HepG2 (cell line): Measurements from ENCODE around the gene MTX1. TPM values are rescaled to one million over a fixed set of nuclear protein-coding genes. Genes with fewer than 3 reads are reported as not detected.

ENCODE experiments used
- ARNT ChIP-seq: fragments of 450-650 bp; IDR thresholded peaks from 2 replicates; pipeline ENCODE4 v1.6.1; 2017
- BRD4 ChIP-seq: sonication (generic); formaldehyde crosslinking; IDR thresholded peaks from 2 replicates; pipeline ENCODE4 v1.4.0; 2020; ENCODE audit warnings: missing genetic modification reagents
- CERS6 ChIP-seq: sonication (generic); formaldehyde crosslinking; IDR thresholded peaks from 2 replicates; pipeline ENCODE4 v1.5.0; 2020; ENCODE audit warnings: missing genetic modification reagents
- CREM ChIP-seq, 2 experiments: sonication (generic) in 1 of 2; formaldehyde crosslinking in 1 of 2; IDR thresholded peaks; 2 replicates each; pipeline versions ENCODE4 v1.4.0 to v1.6.1; 2016 to 2020; ENCODE audit warnings: antibody characterized with exemption in 1 of 2, mild to moderate bottlenecking in 1 of 2, missing genetic modification reagents in 1 of 2
- DR1 ChIP-seq: sonication (generic); formaldehyde crosslinking; IDR thresholded peaks from 2 replicates; pipeline ENCODE4 v1.8.0; 2021; ENCODE audit warnings: mild to moderate bottlenecking, missing genetic modification reagents, inconsistent platforms
- ESRRA ChIP-seq: sonication (generic); formaldehyde crosslinking; IDR thresholded peaks from 2 replicates; pipeline ENCODE4 v1.5.1; 2020; ENCODE audit warnings: mild to moderate bottlenecking, low read depth, missing genetic modification reagents
- FOXJ3 ChIP-seq: sonication (generic); formaldehyde crosslinking; IDR thresholded peaks from 2 replicates; pipeline ENCODE4 v1.4.0; 2020; ENCODE audit warnings: missing genetic modification reagents, mild to moderate bottlenecking, borderline replicate concordance
- FOXM1 ChIP-seq: sonication (generic); formaldehyde crosslinking; IDR thresholded peaks from 2 replicates; pipeline ENCODE4 v1.5.0; 2020; ENCODE audit warnings: missing genetic modification reagents
- GMEB1 ChIP-seq: sonication (generic); formaldehyde crosslinking; IDR thresholded peaks from 2 replicates; pipeline ENCODE4 v1.5.1; 2020; ENCODE audit warnings: missing genetic modification reagents, mild to moderate bottlenecking, borderline replicate concordance
- HDAC6 ChIP-seq: fragments of 200-600 bp; sonication (generic); IDR thresholded peaks from 2 replicates; pipeline ENCODE4 v1.7.0; 2017; ENCODE audit warnings: mild to moderate bottlenecking, antibody characterized with exemption, low read length, low read depth
- KAT2B ChIP-seq: fragments of 150-350 bp; IDR thresholded peaks from 2 replicates; pipeline ENCODE4 v1.6.1; 2014; ENCODE audit warnings: low read depth, low read length, borderline replicate concordance
- MAFG ChIP-seq: sonication (generic); formaldehyde crosslinking; IDR thresholded peaks from 2 replicates; pipeline ENCODE4 v1.5.1; 2020; ENCODE audit warnings: mild to moderate bottlenecking, missing genetic modification reagents
- NCOA5 ChIP-seq: sonication (generic); formaldehyde crosslinking; IDR thresholded peaks from 2 replicates; pipeline ENCODE4 v1.4.0; 2020; ENCODE audit warnings: missing genetic modification reagents
- NRL ChIP-seq: sonication (generic); formaldehyde crosslinking; IDR thresholded peaks from 2 replicates; pipeline ENCODE4 v1.5.0; 2020; ENCODE audit warnings: missing genetic modification reagents, mild to moderate bottlenecking, moderate library complexity, borderline replicate concordance
- POLR2AphosphoS5 ChIP-seq: IDR thresholded peaks from 2 replicates; pipeline ENCODE4 v1.6.1; 2012; ENCODE audit warnings: low read depth, low read length
- RARG ChIP-seq: sonication (generic); formaldehyde crosslinking; IDR thresholded peaks from 2 replicates; pipeline ENCODE4 v1.4.0; 2020; ENCODE audit warnings: low read depth, mild to moderate bottlenecking, missing genetic modification reagents
- RFX1 ChIP-seq: fragments of 450-650 bp; IDR thresholded peaks from 2 replicates; pipeline ENCODE4 v1.6.1; 2017
- TBX3 ChIP-seq: fragments of 450-650 bp; IDR thresholded peaks from 2 replicates; pipeline ENCODE4 v1.6.1; 2017; ENCODE audit warnings: antibody characterized with exemption, mild to moderate bottlenecking, inconsistent platforms, borderline replicate concordance
- ZNF17 ChIP-seq: sonication (generic); formaldehyde crosslinking; IDR thresholded peaks from 2 replicates; pipeline ENCODE4 v1.5.0; 2020; ENCODE audit warnings: mild to moderate bottlenecking, missing genetic modification reagents
- ZNF382 ChIP-seq: sonication (generic); formaldehyde crosslinking; IDR thresholded peaks from 2 replicates; pipeline ENCODE4 v1.5.0; 2020; ENCODE audit warnings: missing genetic modification reagents, mild to moderate bottlenecking, borderline replicate concordance
- ZNF678 ChIP-seq: sonication (generic); formaldehyde crosslinking; IDR thresholded peaks from 2 replicates; pipeline ENCODE4 v1.4.0; 2020; ENCODE audit warnings: mild to moderate bottlenecking, missing genetic modification reagents
- polyA plus RNA-seq, 8 experiments: library from polyadenylated mRNA; depleted of rRNA in 3 of 8; stranded (reverse) in 7 of 8; unstranded in 1 of 8; fragments of >200 nt; fragmentation: Illumina TruSeq in 4 of 8; extraction: Trizol in 4 of 8; gene quantifications; 2 replicates each; pipeline versions ENCODE4 v1.2.1 to v1.2.3, GENCODE V29; 2011 to 2016; ENCODE audit warnings: low read depth in 4 of 8, missing spikeins in 1 of 8, mixed read lengths in 1 of 8; ENCODE audit not compliant: insufficient read depth in 1 of 8
- total RNA-seq, 5 experiments: library from RNA; depleted of rRNA; stranded (reverse); fragments of >200 nt; fragmentation: Illumina TruSeq; extraction: Trizol; gene quantifications; 2 replicates each; pipeline ENCODE4 v1.2.3, GENCODE V29; 2016; ENCODE audit warnings: low read depth in 1 of 5
- TF ChIP-seq, protein P1 (sequence below): sonication (generic); formaldehyde crosslinking; IDR thresholded peaks from 2 replicates; pipeline ENCODE4 v1.5.1; 2020; ENCODE audit warnings: missing genetic modification reagents, mild to moderate bottlenecking, borderline replicate concordance
- TF ChIP-seq, protein P2 (sequence below): sonication (generic); formaldehyde crosslinking; IDR thresholded peaks from 2 replicates; pipeline ENCODE4 v1.4.0; 2020; ENCODE audit warnings: missing genetic modification reagents

The MTX1 gene
- total and polyA plus RNA-seq, 2 of the 13 experiments (the other 11 are each of a cell fraction or from before 2014, with no cell fraction given): 64.5 to 72.6 TPM

DNA sequence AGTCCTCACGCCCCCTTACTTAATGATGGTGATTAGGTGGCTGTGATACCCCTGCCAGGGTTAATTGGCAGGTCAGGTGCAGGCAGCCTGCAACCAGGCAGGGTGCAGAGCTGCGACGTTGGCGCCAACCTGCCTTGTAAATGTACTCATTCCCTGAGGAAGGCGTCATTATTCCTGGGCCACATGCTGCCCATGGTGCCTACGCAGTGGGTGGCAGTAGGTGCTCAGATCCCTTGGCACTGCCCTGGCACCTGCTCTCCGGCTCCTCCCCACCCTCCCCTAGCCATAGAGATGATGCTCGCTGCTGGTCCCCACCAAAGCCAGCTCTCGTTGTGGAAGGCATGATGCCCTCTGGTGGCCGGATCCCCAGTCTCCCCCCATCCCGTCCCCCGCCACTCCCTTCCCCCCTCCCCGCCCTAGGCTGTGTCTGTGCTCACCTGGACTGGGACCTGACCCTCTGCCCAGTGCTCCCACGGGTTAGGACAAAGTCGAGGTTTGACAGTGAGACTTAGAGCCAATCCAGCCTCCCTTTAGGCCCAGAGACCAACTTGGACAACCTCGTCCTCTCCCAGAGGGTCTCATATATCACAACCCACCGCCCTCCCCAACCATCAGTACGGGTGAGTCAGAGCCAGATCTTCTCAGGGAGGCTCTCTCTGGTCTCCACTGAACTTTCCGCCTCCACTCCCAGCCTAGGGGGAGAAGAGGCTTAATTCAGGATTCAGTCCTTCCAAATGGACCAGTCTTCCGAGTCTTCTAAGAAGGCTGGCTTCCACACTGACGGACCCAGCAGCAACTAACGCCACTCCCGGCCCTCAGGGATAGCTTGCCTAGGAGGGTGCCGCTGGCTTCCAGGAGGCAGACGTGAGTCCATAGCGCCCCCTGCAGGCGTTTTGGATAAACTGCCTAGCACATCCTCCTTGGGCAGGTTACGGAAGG is 41.1 kb upstream of the MTX1 start (continued):
- TF ChIP-seq POLR2AphosphoS5: no peak
- TF ChIP-seq CREM (IDR thresholded peaks at IDR 0.05): no peak
- no peak for TF ChIP-seq CREM (CRISPR knock-in tag; IDR thresholded peaks at IDR 0.05)
- no peak for TF ChIP-seq FOXM1
- TF ChIP-seq GMEB1 (CRISPR knock-in tag): no peak
- TF ChIP-seq FOXJ3 (CRISPR knock-in tag): no peak
- TF ChIP-seq HDAC6: no peak
- no peak for TF ChIP-seq ZNF678 (CRISPR knock-in tag)
- TF ChIP-seq NRL (CRISPR knock-in tag): peak; percentile 66; the same call in 1 of the 2 replicates
- no peak for TF ChIP-seq TBX3
- TF ChIP-seq CERS6: no peak
- no peak for TF ChIP-seq ARNT
- TF ChIP-seq, protein P1, sequence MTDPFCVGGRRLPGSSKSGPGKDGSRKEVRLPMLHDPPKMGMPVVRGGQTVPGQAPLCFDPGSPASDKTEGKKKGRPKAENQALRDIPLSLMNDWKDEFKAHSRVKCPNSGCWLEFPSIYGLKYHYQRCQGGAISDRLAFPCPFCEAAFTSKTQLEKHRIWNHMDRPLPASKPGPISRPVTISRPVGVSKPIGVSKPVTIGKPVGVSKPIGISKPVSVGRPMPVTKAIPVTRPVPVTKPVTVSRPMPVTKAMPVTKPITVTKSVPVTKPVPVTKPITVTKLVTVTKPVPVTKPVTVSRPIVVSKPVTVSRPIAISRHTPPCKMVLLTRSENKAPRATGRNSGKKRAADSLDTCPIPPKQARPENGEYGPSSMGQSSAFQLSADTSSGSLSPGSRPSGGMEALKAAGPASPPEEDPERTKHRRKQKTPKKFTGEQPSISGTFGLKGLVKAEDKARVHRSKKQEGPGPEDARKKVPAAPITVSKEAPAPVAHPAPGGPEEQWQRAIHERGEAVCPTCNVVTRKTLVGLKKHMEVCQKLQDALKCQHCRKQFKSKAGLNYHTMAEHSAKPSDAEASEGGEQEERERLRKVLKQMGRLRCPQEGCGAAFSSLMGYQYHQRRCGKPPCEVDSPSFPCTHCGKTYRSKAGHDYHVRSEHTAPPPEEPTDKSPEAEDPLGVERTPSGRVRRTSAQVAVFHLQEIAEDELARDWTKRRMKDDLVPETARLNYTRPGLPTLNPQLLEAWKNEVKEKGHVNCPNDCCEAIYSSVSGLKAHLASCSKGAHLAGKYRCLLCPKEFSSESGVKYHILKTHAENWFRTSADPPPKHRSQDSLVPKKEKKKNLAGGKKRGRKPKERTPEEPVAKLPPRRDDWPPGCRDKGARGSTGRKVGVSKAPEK: no peak
- TF ChIP-seq ZNF17 (CRISPR knock-in tag): no peak
- no peak for TF ChIP-seq ZNF382 (CRISPR knock-in tag)
- no peak for TF ChIP-seq RFX1
- TF ChIP-seq RARG: no peak
- no peak for TF ChIP-seq ESRRA (CRISPR knock-in tag)
- TF ChIP-seq KAT2B: no peak
- TF ChIP-seq NCOA5 (CRISPR knock-in tag): no peak
- TF ChIP-seq BRD4 (CRISPR knock-in tag): no peak
- TF ChIP-seq, protein P2, sequence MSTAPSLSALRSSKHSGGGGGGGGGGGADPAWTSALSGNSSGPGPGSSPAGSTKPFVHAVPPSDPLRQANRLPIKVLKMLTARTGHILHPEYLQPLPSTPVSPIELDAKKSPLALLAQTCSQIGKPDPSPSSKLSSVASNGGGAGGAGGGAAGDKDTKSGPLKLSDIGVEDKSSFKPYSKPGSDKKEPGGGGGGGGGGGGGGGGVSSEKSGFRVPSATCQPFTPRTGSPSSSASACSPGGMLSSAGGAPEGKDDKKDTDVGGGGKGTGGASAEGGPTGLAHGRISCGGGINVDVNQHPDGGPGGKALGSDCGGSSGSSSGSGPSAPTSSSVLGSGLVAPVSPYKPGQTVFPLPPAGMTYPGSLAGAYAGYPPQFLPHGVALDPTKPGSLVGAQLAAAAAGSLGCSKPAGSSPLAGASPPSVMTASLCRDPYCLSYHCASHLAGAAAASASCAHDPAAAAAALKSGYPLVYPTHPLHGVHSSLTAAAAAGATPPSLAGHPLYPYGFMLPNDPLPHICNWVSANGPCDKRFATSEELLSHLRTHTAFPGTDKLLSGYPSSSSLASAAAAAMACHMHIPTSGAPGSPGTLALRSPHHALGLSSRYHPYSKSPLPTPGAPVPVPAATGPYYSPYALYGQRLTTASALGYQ (CRISPR knock-in tag): no peak
- TF ChIP-seq MAFG (CRISPR knock-in tag): no peak
- no peak for TF ChIP-seq DR1 (CRISPR knock-in tag)
